ENCODE results near the gene PCGF2. TPM values are rescaled to one million over a fixed set of nuclear protein-coding genes. Genes with fewer than 3 reads are reported as not detected.

The PCGF2 gene
- total RNA-seq, 4 donors from 2014 or later, result 3.2 to 17.0 (median 6.1) TPM

DNA sequence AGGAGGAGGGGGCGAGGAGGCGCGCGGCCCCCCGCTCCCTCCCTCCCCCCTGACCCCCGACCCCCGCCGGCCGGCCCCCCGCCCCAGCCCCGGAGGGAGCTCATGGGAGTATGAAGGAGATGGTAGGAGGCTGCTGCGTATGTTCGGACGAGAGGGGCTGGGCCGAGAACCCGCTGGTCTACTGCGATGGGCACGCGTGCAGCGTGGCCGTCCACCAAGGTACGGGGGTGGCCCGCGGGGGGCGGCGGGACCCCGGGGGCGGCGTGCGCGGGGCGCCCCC is 42.7 kb downstream of the PCGF2 start:
- ATAC-seq (ENCODE audit: low FRiP score) (no peak), DNase-seq (ENCODE audit: low spot score) (no peak)
- TF ChIP-seq, protein P1, sequence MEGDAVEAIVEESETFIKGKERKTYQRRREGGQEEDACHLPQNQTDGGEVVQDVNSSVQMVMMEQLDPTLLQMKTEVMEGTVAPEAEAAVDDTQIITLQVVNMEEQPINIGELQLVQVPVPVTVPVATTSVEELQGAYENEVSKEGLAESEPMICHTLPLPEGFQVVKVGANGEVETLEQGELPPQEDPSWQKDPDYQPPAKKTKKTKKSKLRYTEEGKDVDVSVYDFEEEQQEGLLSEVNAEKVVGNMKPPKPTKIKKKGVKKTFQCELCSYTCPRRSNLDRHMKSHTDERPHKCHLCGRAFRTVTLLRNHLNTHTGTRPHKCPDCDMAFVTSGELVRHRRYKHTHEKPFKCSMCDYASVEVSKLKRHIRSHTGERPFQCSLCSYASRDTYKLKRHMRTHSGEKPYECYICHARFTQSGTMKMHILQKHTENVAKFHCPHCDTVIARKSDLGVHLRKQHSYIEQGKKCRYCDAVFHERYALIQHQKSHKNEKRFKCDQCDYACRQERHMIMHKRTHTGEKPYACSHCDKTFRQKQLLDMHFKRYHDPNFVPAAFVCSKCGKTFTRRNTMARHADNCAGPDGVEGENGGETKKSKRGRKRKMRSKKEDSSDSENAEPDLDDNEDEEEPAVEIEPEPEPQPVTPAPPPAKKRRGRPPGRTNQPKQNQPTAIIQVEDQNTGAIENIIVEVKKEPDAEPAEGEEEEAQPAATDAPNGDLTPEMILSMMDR (IDR thresholded peaks at IDR 0.05), result no peak

DNA sequence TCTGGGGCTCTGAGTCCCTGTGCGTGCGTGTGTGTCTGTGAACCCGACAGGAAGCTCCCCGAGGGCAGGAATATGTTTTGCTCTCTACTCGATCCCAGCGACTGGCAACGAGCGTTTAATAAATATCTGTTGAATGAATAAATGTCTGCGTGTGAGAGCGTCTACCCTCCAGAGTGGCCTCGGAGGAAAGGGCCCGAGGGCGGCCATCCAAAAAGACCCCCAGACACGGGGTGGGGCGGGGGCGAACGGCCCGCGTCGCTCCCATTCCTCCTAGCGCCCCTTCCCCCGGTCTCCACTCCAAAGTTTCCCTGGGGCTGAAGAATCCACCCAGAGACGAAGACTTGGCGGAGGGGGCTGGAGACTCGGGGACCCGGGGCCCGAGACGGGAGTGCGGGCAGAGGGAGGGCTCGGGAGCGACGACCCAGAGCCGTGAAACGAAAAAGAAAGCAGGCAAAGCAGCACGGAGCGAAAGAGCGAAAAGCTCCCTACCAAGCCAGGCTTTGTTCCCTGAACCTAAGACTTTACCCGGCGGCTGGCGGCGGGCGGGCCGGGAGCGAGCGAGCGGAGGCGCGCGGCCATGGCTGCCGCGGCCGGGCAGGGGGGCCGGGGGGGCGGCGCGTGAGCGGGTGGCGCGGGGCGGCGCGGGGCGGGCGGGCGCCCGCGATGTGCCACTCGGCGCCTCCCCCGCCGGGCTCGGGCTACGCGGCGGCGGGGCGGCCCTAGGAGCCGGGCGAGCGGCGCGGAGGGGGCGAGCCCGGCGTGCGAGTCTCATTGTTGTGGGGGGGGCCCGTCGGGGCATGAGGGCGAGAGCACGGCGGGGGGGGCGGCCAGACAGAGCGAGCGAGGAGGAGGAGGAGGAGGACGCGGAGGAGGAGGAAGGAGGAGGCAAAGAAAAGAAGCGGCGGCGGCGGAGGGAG is 43.3 kb downstream of the PCGF2 start, which contains the start of gene MLLT6:
MLLT6 (plus strand) TSS at position 668 of the 917 bp plus-strand sequence. CDS start 360 bp downstream, outside the sequence.
- no peak for DNase-seq (ENCODE audit: low spot score)
- TF ChIP-seq, protein P1 (IDR thresholded peaks at IDR 0.05), result no peak
- ATAC-seq (ENCODE audit: low FRiP score), result peak; percentile 15

DNA sequence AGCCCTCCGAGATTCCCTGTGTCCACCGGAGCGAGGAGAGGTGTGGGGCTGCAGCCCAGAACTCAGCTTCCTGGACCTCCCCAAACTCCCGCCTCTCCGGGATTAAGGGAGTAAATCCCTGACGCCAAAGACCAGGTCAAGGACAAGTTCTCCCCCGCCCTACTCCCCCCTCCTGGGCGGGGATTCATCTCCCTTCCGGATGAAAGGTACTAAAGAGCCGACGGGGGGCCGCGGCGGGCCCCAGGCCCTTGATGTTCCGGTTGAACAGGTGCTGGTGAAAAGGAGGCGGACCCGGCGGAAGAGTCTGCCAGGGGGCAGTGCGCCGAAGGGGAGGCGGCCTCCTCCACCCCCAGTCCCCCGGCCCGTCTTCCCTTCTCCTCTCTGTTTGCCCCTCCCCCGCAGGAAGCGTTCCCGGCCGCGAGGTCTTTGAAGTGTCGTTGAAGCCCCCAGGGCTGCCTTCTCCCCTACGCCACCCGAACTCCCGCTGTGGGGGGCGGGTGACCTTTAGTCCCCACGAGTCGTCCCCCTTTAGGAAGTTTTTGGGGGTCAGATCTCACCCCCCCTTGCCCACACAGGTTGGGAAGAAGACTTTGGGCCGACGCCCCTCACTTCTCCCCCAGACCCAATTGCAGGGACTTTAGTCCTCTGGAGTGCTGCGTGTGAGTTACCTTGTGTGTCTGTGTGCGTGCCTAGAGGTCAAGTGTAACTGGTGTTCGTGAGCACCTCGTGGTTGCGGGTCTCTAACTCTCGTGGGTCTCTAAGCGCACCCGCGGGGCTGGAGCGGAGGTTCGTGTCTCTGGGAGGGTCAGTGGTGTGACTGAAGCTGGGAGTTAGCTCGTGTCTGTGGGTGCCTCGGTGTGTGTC is 44.2 kb downstream of the PCGF2 start:
- ATAC-seq (ENCODE audit: low FRiP score) (peak; percentile 36), DNase-seq (ENCODE audit: low spot score) (peak; percentile 61)
- TF ChIP-seq, protein P1 (IDR thresholded peaks at IDR 0.05), result no peak

DNA sequence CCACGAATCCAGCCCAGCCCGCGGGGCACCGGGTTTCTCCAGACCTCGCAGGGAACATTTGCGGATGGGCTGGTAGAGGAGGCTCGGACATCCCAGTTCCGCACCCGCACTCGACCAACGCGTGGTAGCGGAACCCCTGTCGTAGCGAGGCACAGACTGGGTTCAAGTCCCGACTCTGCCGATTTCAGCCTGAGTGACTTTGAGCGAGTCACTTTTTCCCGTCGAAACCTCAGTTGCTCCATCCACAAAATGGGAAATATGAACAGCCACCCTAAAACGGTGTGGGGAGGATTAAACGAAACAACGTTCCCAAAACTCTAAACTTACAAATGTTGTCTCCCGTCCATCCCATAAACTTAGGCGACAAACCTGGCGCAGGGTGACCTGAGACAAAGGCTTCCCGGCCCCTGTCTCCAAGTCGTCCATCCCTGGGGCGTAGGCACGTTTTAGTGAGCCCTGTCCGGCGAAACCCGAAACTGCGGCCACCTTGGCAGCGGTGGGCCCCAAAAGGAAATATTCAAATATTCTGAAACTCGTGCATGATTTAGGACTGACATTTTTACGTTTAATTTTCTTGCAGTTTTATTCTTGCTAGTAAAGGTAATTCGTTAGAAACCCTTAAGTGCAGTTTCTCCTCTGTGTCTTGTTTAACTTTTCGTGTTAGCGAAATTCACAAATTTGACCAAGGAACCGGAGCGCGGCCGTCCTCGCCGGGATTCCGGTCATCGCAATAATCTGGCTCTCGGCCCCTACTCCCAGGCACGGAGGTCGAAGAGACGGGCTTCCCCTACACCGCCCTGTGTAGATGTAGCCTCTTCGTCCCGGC is 45.0 kb downstream of the PCGF2 start:
- ATAC-seq (ENCODE audit: low FRiP score) (no peak), DNase-seq (ENCODE audit: low spot score) (no peak)
- TF ChIP-seq, protein P1 (IDR thresholded peaks at IDR 0.05), result no peak

DNA sequence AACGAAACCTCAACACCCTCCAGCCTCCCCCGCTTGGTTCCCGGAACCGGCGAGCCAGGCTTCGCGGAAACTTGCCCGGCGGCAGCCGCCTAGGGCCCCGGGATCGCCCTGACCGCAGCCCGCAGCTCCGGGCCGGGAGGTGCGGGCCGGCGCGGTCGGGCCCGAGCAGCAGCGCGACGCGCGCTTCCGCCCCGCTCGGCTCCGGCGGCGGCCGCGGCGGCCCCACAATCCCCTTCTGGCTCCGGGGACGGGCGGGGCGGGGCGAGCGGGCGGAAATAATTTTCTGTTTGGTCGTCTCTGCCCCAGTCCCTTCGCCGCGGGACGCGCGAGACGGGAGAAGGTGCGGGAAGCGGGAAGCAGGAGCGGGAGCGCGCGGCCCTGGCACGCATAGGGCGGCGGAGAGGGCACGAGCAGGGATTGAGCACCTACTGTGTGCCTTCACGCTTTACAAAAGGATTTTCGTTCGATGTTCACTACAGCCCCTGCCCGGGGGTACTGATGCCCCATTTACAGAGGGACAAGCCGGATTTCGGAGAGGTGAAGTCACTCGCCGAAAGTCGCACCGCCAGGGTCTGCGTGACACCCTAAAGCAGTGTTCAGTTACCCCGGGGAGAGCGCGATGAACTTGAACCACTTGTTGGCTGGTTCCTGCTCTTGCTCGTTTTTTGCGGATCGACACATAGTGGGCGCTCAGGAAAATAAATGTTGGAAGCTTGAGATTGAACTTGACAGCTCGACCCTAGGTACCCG is 45.8 kb downstream of the PCGF2 start:
- TF ChIP-seq, protein P1 (IDR thresholded peaks at IDR 0.05), result no peak

More for the DNA sequence above, 45.8 kb downstream of the PCGF2 start:
- ATAC-seq (ENCODE audit: low FRiP score), result peak; percentile 61
- DNase-seq (ENCODE audit: low spot score), result peak; percentile 44

Data from omental fat pad (tissue), 4 donors.